ENCODE data around the gene SAMSN1.

DNA sequence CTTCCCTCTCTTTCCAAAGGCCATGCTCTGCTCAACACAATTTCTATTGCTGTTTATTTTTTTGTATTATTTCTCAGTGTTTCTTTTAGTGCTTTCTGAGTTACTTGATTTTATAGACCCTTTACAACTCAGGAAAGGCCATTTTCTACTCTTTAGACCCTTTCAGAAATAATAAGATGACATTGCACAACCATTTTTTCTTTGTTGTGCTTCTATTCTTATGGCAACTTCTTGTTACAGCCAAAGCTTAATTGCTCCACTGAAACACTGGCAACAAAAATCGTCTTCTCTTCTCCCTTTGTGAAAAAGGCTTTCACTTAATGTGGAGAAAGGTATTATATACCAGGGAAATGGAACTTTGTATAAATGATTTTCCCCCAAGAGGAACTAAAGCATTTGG is 39.0 kb upstream of the SAMSN1 start:
- TF ChIP-seq, protein P1, sequence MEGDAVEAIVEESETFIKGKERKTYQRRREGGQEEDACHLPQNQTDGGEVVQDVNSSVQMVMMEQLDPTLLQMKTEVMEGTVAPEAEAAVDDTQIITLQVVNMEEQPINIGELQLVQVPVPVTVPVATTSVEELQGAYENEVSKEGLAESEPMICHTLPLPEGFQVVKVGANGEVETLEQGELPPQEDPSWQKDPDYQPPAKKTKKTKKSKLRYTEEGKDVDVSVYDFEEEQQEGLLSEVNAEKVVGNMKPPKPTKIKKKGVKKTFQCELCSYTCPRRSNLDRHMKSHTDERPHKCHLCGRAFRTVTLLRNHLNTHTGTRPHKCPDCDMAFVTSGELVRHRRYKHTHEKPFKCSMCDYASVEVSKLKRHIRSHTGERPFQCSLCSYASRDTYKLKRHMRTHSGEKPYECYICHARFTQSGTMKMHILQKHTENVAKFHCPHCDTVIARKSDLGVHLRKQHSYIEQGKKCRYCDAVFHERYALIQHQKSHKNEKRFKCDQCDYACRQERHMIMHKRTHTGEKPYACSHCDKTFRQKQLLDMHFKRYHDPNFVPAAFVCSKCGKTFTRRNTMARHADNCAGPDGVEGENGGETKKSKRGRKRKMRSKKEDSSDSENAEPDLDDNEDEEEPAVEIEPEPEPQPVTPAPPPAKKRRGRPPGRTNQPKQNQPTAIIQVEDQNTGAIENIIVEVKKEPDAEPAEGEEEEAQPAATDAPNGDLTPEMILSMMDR (IDR thresholded peaks at IDR 0.05 in 4 of 5, conservative IDR thresholded peaks at IDR 0.05 in 1 of 5), result no peak
- no peak for TF ChIP-seq POLR2A (IDR thresholded peaks at IDR 0.05)
